ENCODE data around the gene MEX3B.

Gene MEX3B

DNA sequence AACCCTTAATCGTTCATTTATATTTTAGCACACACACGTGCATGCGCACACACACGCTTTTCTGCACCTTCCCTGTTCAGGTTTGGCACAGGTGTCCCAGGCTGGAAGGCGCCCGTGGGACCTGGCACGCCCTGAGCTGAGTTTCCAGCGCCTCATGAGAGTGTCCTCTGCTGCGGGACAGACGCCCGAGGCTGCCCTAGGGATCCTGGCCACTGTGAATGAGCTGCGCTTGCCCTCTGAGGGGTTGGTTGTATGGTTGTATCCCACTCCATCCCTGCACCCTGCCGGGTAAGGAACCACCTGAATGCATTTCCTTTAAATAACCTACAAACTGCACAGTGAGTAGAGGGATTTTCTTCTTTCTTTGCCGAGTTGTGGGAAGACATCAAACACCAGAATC is 12.2 kb upstream of the MEX3B start:
- Histone ChIP-seq H3K27me3 (ENCODE audit: insufficient read depth, low read length, poor library complexity) (peaks cover 9% of the 10 kb centered on the region), H2BK120ac (ENCODE audit: low read depth, low read length) (no peak overlapping the region), H3K36me3 (ENCODE audit: control insufficient read depth, insufficient read depth, low read length) (no peaks in the 10 kb centered on the region), H3K79me1 (ENCODE audit: low read length) (no peaks in the 10 kb centered on the region), H3K9ac (ENCODE audit: low read length) (no peak overlapping the region), H3K79me2 (ENCODE audit: control insufficient read depth, insufficient read depth, low read length) (no peaks in the 10 kb centered on the region), H2BK15ac (replicated peaks; ENCODE audit: low read depth) (no peak overlapping the region), H2BK5ac (ENCODE audit: low read length) (no peak overlapping the region), H3K4me3 (ENCODE audit: low read length) (no peak overlapping the region), H3K27ac (ENCODE audit: low read depth, low read length) (no peak overlapping the region), H3K56ac (ENCODE audit: low read length) (peak overlapping the region; percentile 45), H3K4ac (ENCODE audit: low read depth, low read length) (no peak overlapping the region), H3K23ac (ENCODE audit: low read length) (no peak overlapping the region), H4K5ac (ENCODE audit: low read length) (no peak overlapping the region), H3K18ac (ENCODE audit: low read length) (no peak overlapping the region), H4K8ac (ENCODE audit: low read depth, low read length) (no peak overlapping the region), H3K4me2 (ENCODE audit: low read length) (peak overlapping the region; percentile 4), H2AK5ac (ENCODE audit: low read length) (no peak overlapping the region), H3K4me1 (ENCODE audit: control insufficient read depth, low read depth, low read length) (peaks cover 8% of the 10 kb centered on the region)
- WGBS (ENCODE audit: extremely low coverage, insufficient coverage, low lambda C conversion rate), result no CpG with 5 or more reads among the region's 14 CpGs
- no peak for DNase-seq

- H4K8ac ChIP-seq (ENCODE audit: low read depth, low read length), result no peak overlapping the region
- H2BK5ac ChIP-seq (ENCODE audit: low read length), result no peak overlapping the region
- H3K23ac ChIP-seq (ENCODE audit: low read length), result no peak overlapping the region
- no peak overlapping the region for H3K18ac ChIP-seq (ENCODE audit: low read length)
- H4K5ac ChIP-seq (ENCODE audit: low read length), result no peak overlapping the region
- H3K4me1 ChIP-seq (ENCODE audit: control insufficient read depth, low read depth, low read length), result peaks cover 8% of the 10 kb centered on the region
- no peak overlapping the region for H3K4me3 ChIP-seq (ENCODE audit: low read length)
- no peak overlapping the region for H3K56ac ChIP-seq (ENCODE audit: low read length)
- no peak overlapping the region for H2AK5ac ChIP-seq (ENCODE audit: low read length)
- no peaks in the 10 kb centered on the region for H3K36me3 ChIP-seq (ENCODE audit: control insufficient read depth, insufficient read depth, low read length)
- WGBS (ENCODE audit: extremely low coverage, insufficient coverage, low lambda C conversion rate), result no CpG with 5 or more reads among the region's 7 CpGs
- peaks cover 6% of the 10 kb centered on the region for H3K27me3 ChIP-seq (ENCODE audit: insufficient read depth, low read length, poor library complexity)
- H3K79me2 ChIP-seq (ENCODE audit: control insufficient read depth, insufficient read depth, low read length), result no peaks in the 10 kb centered on the region
- no peak overlapping the region for H2BK120ac ChIP-seq (ENCODE audit: low read depth, low read length)
- H3K9ac ChIP-seq (ENCODE audit: low read length), result no peak overlapping the region
- H3K79me1 ChIP-seq (ENCODE audit: low read length), result no peaks in the 10 kb centered on the region
- no peak overlapping the region for H3K4me2 ChIP-seq (ENCODE audit: low read length)
- no peak overlapping the region for H3K27ac ChIP-seq (ENCODE audit: low read depth, low read length)
- peak; percentile 28 for DNase-seq
- H3K4ac ChIP-seq (ENCODE audit: low read depth, low read length), result no peak overlapping the region
- H2BK15ac ChIP-seq (replicated peaks; ENCODE audit: low read depth), result no peak overlapping the region
These were observed 11.4 kb upstream of the MEX3B start for GRCh38 chr15:82056958-82057823.

DNA sequence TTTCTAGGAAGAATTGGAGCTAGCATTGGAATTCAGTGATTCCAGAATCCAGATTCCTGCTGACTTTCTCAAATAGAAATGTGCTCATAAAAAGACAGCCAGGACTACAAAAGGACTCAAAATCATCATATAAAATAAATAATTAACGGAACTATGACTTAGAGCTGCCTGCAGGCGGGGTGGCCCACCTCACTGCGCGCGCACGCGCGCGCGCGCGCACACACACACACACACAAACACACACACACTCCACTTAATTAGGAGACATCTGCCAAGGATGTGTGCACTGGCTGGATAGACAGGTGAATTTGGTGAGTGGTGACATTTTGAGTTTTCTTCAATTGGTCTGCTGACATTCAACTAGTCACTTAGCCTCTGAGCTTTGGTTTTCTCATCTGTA is 6.9 kb upstream of the MEX3B start:
- Histone ChIP-seq H2BK15ac (replicated peaks; ENCODE audit: low read depth) (no peak overlapping the region), H3K4me2 (ENCODE audit: low read length) (no peak overlapping the region), H3K9ac (ENCODE audit: low read length) (no peak overlapping the region), H3K79me1 (ENCODE audit: low read length) (no peaks in the 10 kb centered on the region), H3K4me3 (ENCODE audit: low read length) (no peak overlapping the region), H3K79me2 (ENCODE audit: control insufficient read depth, insufficient read depth, low read length) (no peaks in the 10 kb centered on the region), H3K36me3 (ENCODE audit: control insufficient read depth, insufficient read depth, low read length) (no peaks in the 10 kb centered on the region), H3K4ac (ENCODE audit: low read depth, low read length) (no peak overlapping the region), H4K8ac (ENCODE audit: low read depth, low read length) (no peak overlapping the region), H3K23ac (ENCODE audit: low read length) (no peak overlapping the region), H2BK120ac (ENCODE audit: low read depth, low read length) (no peak overlapping the region), H3K27me3 (ENCODE audit: insufficient read depth, low read length, poor library complexity) (peaks cover 12% of the 10 kb centered on the region), H2BK5ac (ENCODE audit: low read length) (no peak overlapping the region), H4K5ac (ENCODE audit: low read length) (no peak overlapping the region), H3K18ac (ENCODE audit: low read length) (no peak overlapping the region), H3K4me1 (ENCODE audit: control insufficient read depth, low read depth, low read length) (peaks cover 6% of the 10 kb centered on the region), H2AK5ac (ENCODE audit: low read length) (no peak overlapping the region), H3K56ac (ENCODE audit: low read length) (no peak overlapping the region), H3K27ac (ENCODE audit: low read depth, low read length) (no peak overlapping the region)
- no CpG with 5 or more reads among the region's 12 CpGs for WGBS (ENCODE audit: extremely low coverage, insufficient coverage, low lambda C conversion rate)
- no peak for DNase-seq

DNA sequence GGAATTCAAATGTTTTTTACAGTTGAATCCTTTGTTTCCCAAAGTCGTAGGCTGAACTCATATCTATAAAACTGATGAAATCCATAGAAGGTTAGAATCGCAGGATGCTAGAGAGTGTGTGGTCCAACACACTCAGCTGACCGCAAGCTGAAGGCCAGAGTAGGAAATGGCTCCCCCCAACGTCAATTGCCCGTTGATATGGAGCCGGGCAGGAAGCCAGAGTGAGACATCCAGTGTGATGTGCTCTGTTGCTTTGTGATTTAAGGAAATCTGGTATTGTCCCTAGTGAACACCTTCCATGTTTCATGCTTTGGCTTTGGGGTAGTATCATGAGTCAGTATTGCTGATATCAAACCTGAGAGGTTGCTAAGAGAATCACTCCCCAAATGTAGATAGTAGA is 5.8 kb upstream of the MEX3B start:
- no peak overlapping the region for H3K18ac ChIP-seq (ENCODE audit: low read length)
- H2BK15ac ChIP-seq (replicated peaks; ENCODE audit: low read depth), result no peak overlapping the region
- no peaks in the 10 kb centered on the region for H3K79me1 ChIP-seq (ENCODE audit: low read length)
- H4K5ac ChIP-seq (ENCODE audit: low read length), result no peak overlapping the region
- H3K4me2 ChIP-seq (ENCODE audit: low read length), result no peak overlapping the region
- H3K4ac ChIP-seq (ENCODE audit: low read depth, low read length), result no peak overlapping the region
- no peak overlapping the region for H4K8ac ChIP-seq (ENCODE audit: low read depth, low read length)
- H2AK5ac ChIP-seq (ENCODE audit: low read length), result no peak overlapping the region
- H3K4me3 ChIP-seq (ENCODE audit: low read length), result no peak overlapping the region
- H2BK5ac ChIP-seq (ENCODE audit: low read length), result no peak overlapping the region
- no peak overlapping the region for H3K23ac ChIP-seq (ENCODE audit: low read length)
- no CpG with 5 or more reads among the region's 6 CpGs for WGBS (ENCODE audit: extremely low coverage, insufficient coverage, low lambda C conversion rate)
- H3K9ac ChIP-seq (ENCODE audit: low read length), result no peak overlapping the region
- peaks cover 8% of the 10 kb centered on the region for H3K27me3 ChIP-seq (ENCODE audit: insufficient read depth, low read length, poor library complexity)
- no peak overlapping the region for H3K27ac ChIP-seq (ENCODE audit: low read depth, low read length)
- no peak overlapping the region for H2BK120ac ChIP-seq (ENCODE audit: low read depth, low read length)
- H3K4me1 ChIP-seq (ENCODE audit: control insufficient read depth, low read depth, low read length), result no peaks in the 10 kb centered on the region
- no peak overlapping the region for H3K56ac ChIP-seq (ENCODE audit: low read length)
- no peak for DNase-seq
- H3K79me2 ChIP-seq (ENCODE audit: control insufficient read depth, insufficient read depth, low read length), result no peaks in the 10 kb centered on the region
- no peaks in the 10 kb centered on the region for H3K36me3 ChIP-seq (ENCODE audit: control insufficient read depth, insufficient read depth, low read length)

DNA sequence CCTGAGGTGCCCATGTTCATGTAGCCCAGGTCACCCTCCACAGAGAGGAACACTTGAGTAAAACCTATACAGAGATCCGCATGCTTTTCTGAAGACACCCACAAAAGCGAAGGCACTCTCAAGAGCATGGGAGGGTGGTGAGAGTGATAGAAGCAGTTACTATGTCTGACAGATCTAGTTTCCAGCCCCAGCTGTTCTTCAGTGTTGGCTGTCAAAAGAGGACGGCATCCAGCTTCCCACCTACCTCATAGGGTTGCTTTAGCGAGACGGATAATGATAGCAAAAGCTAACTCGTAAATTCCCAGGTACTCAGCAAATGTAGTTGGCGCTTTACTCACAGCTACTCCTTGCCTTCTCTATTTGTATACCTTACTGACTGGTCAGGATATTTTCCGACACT is 3.0 kb upstream of the MEX3B start:
- no peak overlapping the region for H4K8ac ChIP-seq (ENCODE audit: low read depth, low read length)
- H3K27ac ChIP-seq (ENCODE audit: low read depth, low read length), result no peak overlapping the region
- H2BK120ac ChIP-seq (ENCODE audit: low read depth, low read length), result no peak overlapping the region
- H3K4me1 ChIP-seq (ENCODE audit: control insufficient read depth, low read depth, low read length), result no peaks in the 10 kb centered on the region
- no peak overlapping the region for H3K9ac ChIP-seq (ENCODE audit: low read length)
- no peak overlapping the region for H3K56ac ChIP-seq (ENCODE audit: low read length)
- H3K23ac ChIP-seq (ENCODE audit: low read length), result peak overlapping the region; percentile 45
- H2BK15ac ChIP-seq (replicated peaks; ENCODE audit: low read depth), result no peak overlapping the region
- no peak overlapping the region for H3K4me2 ChIP-seq (ENCODE audit: low read length)
- H3K36me3 ChIP-seq (ENCODE audit: control insufficient read depth, insufficient read depth, low read length), result no peaks in the 10 kb centered on the region
- H2AK5ac ChIP-seq (ENCODE audit: low read length), result no peak overlapping the region
- no CpG with 5 or more reads among the region's 8 CpGs for WGBS (ENCODE audit: extremely low coverage, insufficient coverage, low lambda C conversion rate)
- no peak overlapping the region for H4K5ac ChIP-seq (ENCODE audit: low read length)
- no peaks in the 10 kb centered on the region for H3K79me2 ChIP-seq (ENCODE audit: control insufficient read depth, insufficient read depth, low read length)
- no peak for DNase-seq
- H2BK5ac ChIP-seq (ENCODE audit: low read length), result no peak overlapping the region
- H3K4ac ChIP-seq (ENCODE audit: low read depth, low read length), result no peak overlapping the region
- H3K18ac ChIP-seq (ENCODE audit: low read length), result no peak overlapping the region
- peaks cover 2% of the 10 kb centered on the region for H3K79me1 ChIP-seq (ENCODE audit: low read length)
- peaks cover 8% of the 10 kb centered on the region for H3K27me3 ChIP-seq (ENCODE audit: insufficient read depth, low read length, poor library complexity)
- no peak overlapping the region for H3K4me3 ChIP-seq (ENCODE audit: low read length)
